HG02678 (cell line): ENCODE data around the gene OSR1.

Source experiments
- ATAC-seq: cut with Tn5 transposase; IDR thresholded peaks from one replicate; pipeline ENCODE4 v1.9.1; 2021; ENCODE audit warnings: mild to moderate bottlenecking, moderate library complexity; ENCODE audit not compliant: unreplicated experiment

Gene OSR1

DNA sequence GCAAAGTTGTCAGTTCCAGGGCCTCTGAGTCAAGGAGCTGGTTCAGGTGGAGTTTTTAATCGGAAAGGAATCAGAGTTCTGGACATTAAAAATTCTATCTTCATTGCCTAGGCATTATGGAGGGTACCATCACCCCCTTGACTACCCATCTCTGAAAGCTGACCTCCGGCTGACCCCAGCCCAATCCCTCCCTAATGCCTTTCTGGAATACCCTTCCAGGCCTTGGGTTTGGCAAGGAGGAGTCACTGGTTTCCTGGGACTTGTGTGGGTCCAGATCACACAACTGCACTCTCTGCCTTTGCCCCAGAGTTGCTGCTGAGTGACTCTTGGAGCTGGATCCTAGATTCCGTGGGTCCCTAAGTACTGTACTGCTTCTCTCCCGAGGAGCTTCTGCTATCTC, 1.0 kb upstream of the OSR1 start:
- ATAC-seq = no peak

DNA sequence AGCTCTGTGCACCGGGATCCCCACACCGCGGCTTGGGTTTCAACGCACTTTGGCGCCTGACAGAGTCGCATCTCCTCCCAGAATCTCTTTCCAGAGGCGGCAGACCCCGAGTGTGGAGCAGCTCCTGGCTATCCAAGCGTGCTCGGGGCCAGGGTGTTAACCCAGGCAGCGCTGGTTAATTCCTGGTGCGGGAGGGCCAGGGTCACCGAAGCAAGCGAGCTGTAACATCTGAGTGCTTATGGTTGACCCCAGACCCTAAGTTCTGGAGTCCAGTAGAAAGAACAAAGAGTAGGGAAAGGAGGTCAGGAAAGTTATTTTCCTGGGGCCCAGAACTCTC, 566 bp upstream of the OSR1 start:
- no peak for ATAC-seq

GRCh38 chr2:19357402-19358241, 801 bp downstream of the OSR1 start:
- ATAC-seq = no peak

- no peak for ATAC-seq
Measured at GRCh38 chr2:19356545-19357401, 1.6 kb downstream of the OSR1 start.

GRCh38 chr2:19355931-19356544, 2.4 kb downstream of the OSR1 start:
- ATAC-seq = no peak

DNA sequence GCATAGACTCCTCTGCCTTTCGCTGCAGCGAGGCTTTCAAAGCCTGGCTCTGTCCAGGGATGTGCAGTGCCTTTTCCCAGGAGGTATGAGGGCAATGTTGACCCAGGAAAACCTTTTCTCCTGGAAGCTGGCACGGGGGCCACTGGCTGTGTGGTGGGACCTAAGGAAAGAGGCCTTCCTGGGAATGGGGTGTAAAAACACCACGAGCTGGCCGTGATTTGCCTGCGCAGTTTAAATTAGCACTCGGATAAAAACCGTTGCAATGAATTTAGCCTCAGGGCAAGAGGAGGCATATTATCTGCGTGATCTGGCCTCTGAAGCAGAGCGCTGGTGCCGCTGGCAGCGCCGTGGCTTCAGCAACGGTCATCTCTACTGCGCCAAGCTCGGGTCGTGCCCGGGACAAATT, 3.0 kb downstream of the OSR1 start:
- ATAC-seq = no peak

GRCh38 chr2:19355014-19355405, 3.4 kb downstream of the OSR1 start:
- ATAC-seq = no peak

DNA sequence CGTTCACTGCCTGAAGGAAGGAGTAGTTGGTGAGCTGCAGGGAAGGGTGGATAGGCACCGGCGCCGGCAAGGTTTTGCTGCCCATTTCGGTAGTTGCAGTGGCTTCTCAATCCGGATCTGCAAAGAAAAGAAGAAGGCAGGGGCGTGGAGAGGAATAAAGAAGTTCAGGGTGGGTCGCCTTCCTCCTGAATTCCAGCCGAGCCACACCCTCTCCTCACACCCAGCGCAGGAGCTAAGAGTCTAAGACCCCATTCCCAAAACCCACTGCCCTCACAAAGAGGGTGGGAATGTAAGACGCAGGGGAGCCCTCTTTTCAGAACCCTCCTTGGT, 4.7 kb downstream of the OSR1 start:
- no peak for ATAC-seq

- ATAC-seq = no peak
Measured at GRCh38 chr2:19352946-19353720, 5.3 kb downstream of the OSR1 start.

- ATAC-seq = no peak
Measured at GRCh38 chr2:19351899-19352697, 6.3 kb downstream of the OSR1 start.

DNA sequence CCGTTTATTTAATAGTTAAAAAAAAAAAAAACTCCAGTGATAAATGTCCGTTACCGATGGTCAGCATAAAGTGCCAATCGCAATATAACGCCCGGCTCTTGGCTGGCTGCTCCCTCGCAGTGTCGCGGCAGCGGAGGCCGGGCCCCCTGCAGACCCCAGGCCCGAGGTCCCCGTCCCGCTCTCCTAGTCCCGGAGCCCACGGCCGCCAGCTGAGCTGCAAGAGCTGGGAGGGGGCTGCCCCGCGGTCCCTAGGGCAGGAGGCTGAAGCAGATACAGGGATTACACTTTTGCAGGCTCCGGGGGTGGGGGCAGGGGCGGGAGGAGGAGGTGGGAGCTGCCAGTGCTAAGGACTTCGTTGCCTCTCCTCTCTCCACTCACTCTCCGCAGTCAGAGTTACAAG, 6.9 kb downstream of the OSR1 start:
- ATAC-seq = no peak

DNA sequence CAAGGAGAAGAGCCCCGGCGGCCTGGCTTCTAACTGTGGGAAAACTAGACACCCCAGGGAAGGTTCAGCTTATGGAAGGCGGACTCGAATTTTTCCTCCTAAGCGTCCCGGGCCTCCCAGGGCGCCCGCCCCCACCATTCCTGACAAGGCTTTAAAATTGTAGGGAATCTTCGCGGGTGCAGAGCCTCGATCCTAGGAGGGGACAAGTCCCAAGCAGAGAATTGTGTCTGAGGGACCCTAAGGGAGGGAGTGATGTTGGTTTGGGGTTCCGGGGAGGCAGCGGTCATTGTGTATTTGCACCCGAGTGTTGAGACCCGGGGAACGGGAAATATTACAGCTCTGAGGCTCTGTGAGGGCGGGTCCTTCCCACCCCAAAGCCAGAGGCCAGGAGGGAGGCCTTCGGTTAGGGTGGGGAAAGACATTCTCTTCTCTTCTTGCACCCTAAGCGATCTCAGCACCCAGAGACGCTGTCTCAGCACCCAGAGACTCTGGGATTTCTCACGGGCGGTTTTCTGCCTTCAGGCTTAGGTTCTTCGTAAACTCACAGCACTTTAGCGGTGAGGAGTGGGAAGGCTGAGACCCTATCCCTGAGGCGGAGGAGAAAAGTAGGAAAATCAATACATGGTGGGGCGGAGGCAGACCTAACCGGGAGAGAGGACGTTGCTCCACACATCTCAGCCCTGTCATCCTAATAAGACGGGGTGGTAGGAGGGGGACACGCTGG, 7.6 kb downstream of the OSR1 start:
- ATAC-seq = no peak

DNA sequence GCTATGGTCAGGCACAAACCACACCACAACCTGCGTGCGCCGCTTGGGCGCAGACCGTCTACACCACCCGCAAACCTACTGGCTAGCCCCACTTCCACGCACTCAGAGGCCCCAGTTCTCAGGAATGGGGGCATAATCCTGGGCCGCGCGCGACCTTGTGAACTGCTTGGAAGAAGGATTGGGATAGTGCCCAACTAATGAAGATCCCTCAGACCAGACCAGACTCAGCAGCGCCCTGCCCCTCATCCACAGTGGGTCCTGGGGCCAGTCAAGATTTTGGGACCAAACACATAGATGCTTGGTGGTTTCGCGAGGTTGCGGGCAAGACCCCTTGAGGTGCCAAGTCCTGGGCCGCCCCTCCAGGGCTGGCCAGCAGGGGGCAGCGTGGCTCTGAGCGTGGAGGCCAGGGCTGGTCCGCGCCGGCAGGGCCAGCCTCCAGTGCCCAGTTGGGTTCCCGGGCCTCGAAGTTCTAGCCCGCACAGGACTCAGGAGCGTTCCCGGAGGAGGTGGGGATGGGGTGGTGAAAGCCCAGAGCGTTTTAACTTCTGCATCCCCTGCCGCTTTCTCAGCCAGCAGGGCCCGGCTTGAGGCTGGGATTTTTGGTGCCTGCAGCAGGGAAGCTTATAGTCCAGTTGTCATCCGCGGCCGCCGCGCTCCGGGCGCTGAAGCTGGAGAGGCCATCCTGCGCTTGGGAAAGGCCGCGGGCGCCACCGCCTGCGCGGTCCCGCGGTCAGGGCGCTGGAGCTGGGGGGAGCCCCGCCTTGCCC, 8.3 kb downstream of the OSR1 start:
- ATAC-seq = no peak

- no peak for ATAC-seq
Measured at GRCh38 chr2:19348692-19349091, 9.7 kb downstream of the OSR1 start.

DNA sequence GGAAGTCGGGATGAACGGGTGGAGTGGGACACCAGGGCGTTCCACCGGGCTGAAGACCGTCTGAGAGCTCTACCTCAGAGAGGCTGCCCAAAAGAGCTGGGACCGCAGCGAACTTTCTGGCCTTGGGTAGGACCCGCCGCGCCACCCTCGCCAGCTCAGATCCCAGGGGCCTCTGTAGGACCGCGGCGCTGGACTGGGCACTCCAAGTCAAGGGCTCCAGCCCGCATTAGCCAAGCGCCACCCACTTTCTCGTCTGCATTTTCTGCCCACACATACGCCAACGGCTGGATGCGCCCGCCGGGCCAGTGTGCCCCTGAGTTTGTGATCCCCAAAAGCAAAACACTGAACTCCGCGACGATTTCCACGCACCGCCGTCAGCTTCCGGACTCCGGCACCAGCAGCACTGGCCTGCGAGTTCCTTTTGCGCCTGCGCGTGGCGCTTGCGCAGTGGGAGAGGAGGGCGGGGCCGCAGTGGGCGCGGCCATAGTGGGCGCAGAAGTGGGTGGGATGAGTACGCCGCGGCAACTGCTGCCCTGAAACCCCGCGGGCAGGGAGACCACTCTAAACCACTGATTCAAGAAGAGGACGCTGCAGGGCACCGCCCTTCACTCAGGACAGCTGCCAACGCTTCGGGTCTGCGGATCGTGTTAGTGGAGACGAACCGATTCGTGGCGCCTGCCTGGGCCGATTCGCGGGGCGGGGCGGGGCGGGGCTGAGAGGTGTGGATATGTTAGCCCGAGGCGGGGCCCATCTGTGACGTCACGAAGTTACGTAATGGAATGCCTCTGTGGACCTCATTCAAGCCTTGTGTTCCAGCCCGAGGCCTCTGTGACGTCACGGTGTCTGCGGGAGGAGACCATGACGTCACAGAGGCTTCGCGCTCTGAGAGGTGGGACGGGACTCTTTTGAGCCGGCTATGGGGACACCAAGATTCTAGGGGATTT, 10.5 kb downstream of the OSR1 start:
- peak; percentile 91 for ATAC-seq

GRCh38 chr2:19346983-19347618, 11.3 kb downstream of the OSR1 start:
- ATAC-seq = peak; percentile 8

GRCh38 chr2:19337742-19338141, 20.7 kb downstream of the OSR1 start:
- ATAC-seq = no peak
